Measurements from ENCODE around the gene SLC7A5.
A peak's percentile ranks its signal among the peaks of the same experiment; 100 is the strongest.

Gene SLC7A5

DNA sequence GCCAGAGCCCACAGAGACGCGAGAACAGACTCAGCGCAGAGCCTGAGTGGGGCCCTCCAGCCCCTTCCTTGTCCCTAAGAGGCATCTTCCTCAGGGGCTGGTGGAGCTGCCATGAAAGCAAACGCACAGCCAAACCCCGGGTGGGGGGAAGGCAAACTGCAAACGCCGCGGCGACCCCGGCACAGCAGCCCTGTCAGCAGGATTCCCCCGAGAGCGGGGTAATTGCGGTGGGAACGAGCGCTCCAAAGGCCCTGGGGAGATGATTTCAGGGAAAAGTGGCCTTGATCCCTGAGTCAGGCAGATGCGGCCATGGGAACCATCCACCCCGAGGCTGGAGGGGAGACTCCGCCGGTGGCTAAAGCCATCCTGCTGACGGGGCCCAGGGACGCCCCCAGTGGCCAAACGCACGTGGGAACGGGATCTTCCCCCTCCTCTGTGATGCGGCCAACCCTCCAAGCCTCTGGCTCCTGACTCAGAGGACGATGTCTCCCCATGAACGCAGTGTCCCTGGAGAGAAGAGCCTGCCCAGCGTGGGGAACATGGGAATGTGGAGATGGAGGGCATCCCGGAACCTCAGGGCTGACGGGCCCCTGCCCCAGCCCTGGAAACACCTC is 25.1 kb downstream of the SLC7A5 start:
- H3K4me3 ChIP-seq (ENCODE audit: extremely low read depth, insufficient read depth, low read length, poor library complexity, severe bottlenecking) = no peak overlapping the region
- no peaks in the 10 kb centered on the region for H3K9me3 ChIP-seq (ENCODE audit: control insufficient read depth, low read length)
- peak overlapping the region; percentile 10 for H3K27ac ChIP-seq (ENCODE audit: low read depth, low read length, severe bottlenecking)
- 85 to 87% methylated on average over 28 to 29 of the region's 30 CpGs for WGBS, 2 experiments (ENCODE audit: insufficient coverage in 2 of 2)
- H3K36me3 ChIP-seq (ENCODE audit: control insufficient read depth, insufficient read depth, low read length) = peaks cover 76% of the 10 kb centered on the region
- H3K4me1 ChIP-seq (ENCODE audit: control insufficient read depth, insufficient read depth, low read length, poor library complexity, severe bottlenecking) = peaks cover 44% of the 10 kb centered on the region

- Histone ChIP-seq H3K27ac (ENCODE audit: low read depth, low read length, severe bottlenecking) (no peak overlapping the region), H3K36me3 (ENCODE audit: control insufficient read depth, insufficient read depth, low read length) (peaks cover 77% of the 10 kb centered on the region), H3K4me1 (ENCODE audit: control insufficient read depth, insufficient read depth, low read length, poor library complexity, severe bottlenecking) (peaks cover 41% of the 10 kb centered on the region), H3K4me3 (ENCODE audit: extremely low read depth, insufficient read depth, low read length, poor library complexity, severe bottlenecking) (no peak overlapping the region), H3K9me3 (ENCODE audit: control insufficient read depth, low read length) (no peaks in the 10 kb centered on the region)
- 92 to 95% methylated on average over 8 to 11 of the region's 17 CpGs for WGBS, 2 experiments (ENCODE audit: insufficient coverage in 2 of 2)
These were observed 25.6 kb downstream of the SLC7A5 start for GRCh38 chr16:87843678-87844105.

DNA sequence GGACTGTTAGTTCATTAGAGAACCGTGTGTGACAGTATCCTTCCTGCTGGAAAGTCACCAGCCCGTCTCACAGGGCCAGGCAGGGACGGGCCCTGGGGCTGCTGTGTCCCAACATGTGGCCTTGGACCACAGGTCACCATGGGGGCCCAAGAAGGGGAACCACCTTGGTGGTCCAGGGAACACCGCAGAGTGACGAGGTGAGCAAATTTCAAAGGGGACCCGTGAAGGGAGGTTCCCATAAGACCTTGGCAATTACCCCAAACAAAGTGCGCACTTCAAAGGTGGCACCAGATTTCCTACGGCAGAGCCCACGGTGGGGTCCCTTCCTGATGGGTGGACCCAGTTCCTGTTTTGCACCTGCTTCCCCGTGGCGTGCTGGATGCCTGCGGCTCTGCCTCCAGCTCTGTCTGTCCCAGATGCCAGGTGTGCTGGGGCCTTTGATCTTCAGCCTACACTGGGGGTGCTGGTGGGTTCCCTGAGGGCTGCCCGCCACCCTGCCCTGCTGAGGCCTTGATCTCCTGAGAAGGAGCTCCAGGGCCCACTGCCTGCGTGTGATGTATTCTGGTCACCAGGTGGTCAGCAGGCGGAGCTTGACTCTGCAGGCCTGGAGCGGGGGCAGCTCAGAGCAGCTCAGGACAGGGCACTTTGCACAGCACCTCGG is 27.0 kb downstream of the SLC7A5 start:
- H3K4me3 ChIP-seq (ENCODE audit: extremely low read depth, insufficient read depth, low read length, poor library complexity, severe bottlenecking) = no peak overlapping the region
- H3K27ac ChIP-seq (ENCODE audit: low read depth, low read length, severe bottlenecking) = no peak overlapping the region
- H3K9me3 ChIP-seq (ENCODE audit: control insufficient read depth, low read length) = no peaks in the 10 kb centered on the region
- H3K36me3 ChIP-seq (ENCODE audit: control insufficient read depth, insufficient read depth, low read length) = peaks cover 80% of the 10 kb centered on the region
- H3K4me1 ChIP-seq (ENCODE audit: control insufficient read depth, insufficient read depth, low read length, poor library complexity, severe bottlenecking) = peaks cover 34% of the 10 kb centered on the region
- WGBS, 2 experiments (ENCODE audit: insufficient coverage in 2 of 2) = 93 to 96% methylated on average over 15 to 17 of the region's 17 CpGs

- H3K4me3 ChIP-seq (ENCODE audit: extremely low read depth, insufficient read depth, low read length, poor library complexity, severe bottlenecking) = no peak overlapping the region
- 94 to 98% methylated on average over 18 to 22 of the region's 22 CpGs for WGBS, 2 experiments (ENCODE audit: insufficient coverage in 2 of 2)
- no peak overlapping the region for H3K27ac ChIP-seq (ENCODE audit: low read depth, low read length, severe bottlenecking)
- no peaks in the 10 kb centered on the region for H3K9me3 ChIP-seq (ENCODE audit: control insufficient read depth, low read length)
- peaks cover 37% of the 10 kb centered on the region for H3K4me1 ChIP-seq (ENCODE audit: control insufficient read depth, insufficient read depth, low read length, poor library complexity, severe bottlenecking)
- peaks cover 80% of the 10 kb centered on the region for H3K36me3 ChIP-seq (ENCODE audit: control insufficient read depth, insufficient read depth, low read length)
These were observed 27.7 kb downstream of the SLC7A5 start for GRCh38 chr16:87841340-87842208.

- 93 to 96% methylated on average over 27 of the region's 29 CpGs for WGBS, 2 experiments (ENCODE audit: insufficient coverage in 2 of 2)
- H3K9me3 ChIP-seq (ENCODE audit: control insufficient read depth, low read length) = no peaks in the 10 kb centered on the region
- H3K4me3 ChIP-seq (ENCODE audit: extremely low read depth, insufficient read depth, low read length, poor library complexity, severe bottlenecking) = no peak overlapping the region
- peaks cover 37% of the 10 kb centered on the region for H3K4me1 ChIP-seq (ENCODE audit: control insufficient read depth, insufficient read depth, low read length, poor library complexity, severe bottlenecking)
- H3K27ac ChIP-seq (ENCODE audit: low read depth, low read length, severe bottlenecking) = no peak overlapping the region
- peaks cover 82% of the 10 kb centered on the region for H3K36me3 ChIP-seq (ENCODE audit: control insufficient read depth, insufficient read depth, low read length)
These were observed 28.9 kb downstream of the SLC7A5 start for GRCh38 chr16:87840271-87840978.

DNA sequence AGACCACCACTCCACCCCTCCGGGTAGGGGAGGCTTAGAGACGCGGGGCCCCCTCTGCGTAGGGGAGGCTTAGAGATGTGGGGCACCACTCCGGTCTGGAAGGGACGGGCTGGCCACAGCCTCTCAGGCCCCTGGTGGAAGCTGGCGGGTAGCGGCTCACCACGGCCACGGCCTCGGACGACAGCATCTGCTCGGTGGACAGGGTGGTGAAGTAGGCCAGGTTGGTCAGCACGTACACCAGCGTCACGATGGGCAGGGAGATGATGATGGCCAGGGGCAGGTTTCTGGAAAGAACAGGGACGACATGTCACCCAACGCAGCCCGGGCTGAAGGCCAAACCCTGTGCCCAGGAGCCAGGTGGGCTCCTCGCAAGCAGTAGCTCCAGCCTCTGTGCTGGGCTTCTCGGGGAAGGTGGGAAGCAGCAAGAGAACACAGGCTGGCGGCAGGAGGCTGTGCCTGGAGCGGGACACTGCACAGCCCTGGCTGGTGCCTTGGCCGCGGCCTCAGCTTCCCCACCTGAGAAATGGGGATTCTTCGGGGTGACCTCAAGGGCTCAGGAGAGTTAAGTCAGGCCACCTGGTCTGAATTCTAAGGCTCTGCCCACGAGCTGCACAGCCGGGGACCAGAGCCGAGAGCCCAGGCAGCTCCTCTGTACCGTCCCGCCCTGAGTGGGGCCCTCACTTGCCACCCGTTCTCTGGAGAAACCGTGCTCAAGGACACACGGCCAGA is 29.6 kb downstream of the SLC7A5 start:
- Histone ChIP-seq H3K27ac (ENCODE audit: low read depth, low read length, severe bottlenecking) (no peak overlapping the region), H3K4me1 (ENCODE audit: control insufficient read depth, insufficient read depth, low read length, poor library complexity, severe bottlenecking) (peaks cover 35% of the 10 kb centered on the region), H3K4me3 (ENCODE audit: extremely low read depth, insufficient read depth, low read length, poor library complexity, severe bottlenecking) (no peak overlapping the region), H3K9me3 (ENCODE audit: control insufficient read depth, low read length) (no peaks in the 10 kb centered on the region), H3K36me3 (ENCODE audit: control insufficient read depth, insufficient read depth, low read length) (peaks cover 85% of the 10 kb centered on the region)
- WGBS, 2 experiments (ENCODE audit: insufficient coverage in 2 of 2) = 93 to 96% methylated on average over 32 to 34 of the region's 34 CpGs

DNA sequence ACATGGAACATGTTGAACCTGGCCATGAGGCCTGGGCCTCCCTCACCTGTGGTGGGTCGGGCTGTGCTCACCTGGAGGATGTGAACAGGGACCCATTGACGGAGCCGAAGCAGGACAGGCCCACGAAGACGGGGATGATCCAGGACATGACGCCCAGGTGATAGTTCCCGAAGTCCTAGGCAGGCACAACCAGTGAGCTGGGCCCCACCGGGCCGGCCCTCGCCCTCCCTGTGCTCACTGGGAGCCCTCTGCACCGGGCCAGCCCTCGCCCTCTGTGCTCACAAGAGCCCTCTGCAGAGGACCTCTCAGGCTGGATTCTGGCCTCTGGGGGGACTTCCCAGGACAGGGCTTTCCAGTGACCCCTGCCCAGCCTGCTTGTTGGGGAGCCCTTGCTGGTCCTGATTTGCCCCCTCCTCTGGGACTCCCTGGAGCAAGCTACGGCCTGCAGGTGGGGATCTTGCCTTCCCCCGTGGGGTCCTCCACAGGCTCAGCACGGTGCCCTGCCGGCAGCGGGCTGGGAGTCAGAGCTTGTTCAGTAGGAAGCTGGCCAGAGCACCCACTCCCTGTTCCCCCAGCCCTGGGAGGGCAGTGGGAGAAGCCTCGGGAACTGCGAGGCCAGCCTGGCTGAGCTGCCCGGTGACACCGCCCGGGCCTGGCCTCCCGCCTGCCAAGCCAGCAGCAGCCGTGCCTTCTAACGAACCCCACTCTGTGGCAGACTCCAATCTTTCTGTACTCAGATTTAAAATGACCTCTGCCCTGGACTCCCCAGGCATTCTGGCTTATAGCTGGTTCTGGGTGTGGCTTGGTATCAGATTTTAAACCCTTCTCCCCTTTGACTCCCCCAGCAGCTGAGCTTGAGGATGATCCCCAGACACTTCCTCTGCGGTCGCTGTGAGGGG is 30.4 kb downstream of the SLC7A5 start:
- Histone ChIP-seq H3K4me1 (ENCODE audit: control insufficient read depth, insufficient read depth, low read length, poor library complexity, severe bottlenecking) (peaks cover 30% of the 10 kb centered on the region), H3K4me3 (ENCODE audit: extremely low read depth, insufficient read depth, low read length, poor library complexity, severe bottlenecking) (no peak overlapping the region), H3K27ac (ENCODE audit: low read depth, low read length, severe bottlenecking) (no peak overlapping the region), H3K9me3 (ENCODE audit: control insufficient read depth, low read length) (no peaks in the 10 kb centered on the region), H3K36me3 (ENCODE audit: control insufficient read depth, insufficient read depth, low read length) (peaks cover 91% of the 10 kb centered on the region)
- WGBS, 2 experiments (ENCODE audit: insufficient coverage in 2 of 2) = 91 to 94% methylated on average over 16 to 27 of the region's 27 CpGs

DNA sequence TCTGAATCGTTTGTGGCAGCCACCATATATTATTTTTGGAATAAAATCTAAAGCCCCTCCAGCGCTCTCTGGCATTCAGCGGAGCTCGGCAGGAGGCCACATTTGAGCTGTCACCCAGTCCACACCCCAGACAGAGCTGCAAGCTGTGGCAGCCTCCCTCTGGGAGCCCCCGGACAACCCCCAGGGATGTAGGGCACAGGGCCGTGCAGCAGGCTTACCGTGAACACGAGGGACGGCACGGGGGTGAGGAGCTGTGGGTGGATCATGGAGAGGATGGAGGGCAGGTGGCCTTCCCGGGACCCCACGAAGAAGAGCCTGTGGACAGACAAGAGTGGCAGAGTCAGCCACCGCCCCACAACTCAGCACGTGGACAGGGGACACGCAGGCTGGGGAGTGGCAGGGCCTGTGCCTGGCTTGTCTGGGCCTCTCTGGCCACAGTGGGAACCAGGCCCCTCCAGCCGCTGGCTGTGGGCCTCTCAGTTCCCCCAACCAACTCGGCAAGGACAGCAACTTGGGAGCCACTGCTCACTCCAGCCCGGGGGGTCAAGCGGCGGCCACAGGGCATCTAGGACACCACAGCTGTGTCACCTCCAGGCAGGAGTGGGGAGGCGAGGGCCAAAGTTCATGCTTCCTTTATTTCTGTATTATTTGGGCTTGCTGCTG is 31.5 kb downstream of the SLC7A5 start:
- peak overlapping the region; percentile 59 for H3K27ac ChIP-seq (ENCODE audit: low read depth, low read length, severe bottlenecking)
- H3K9me3 ChIP-seq (ENCODE audit: control insufficient read depth, low read length) = no peaks in the 10 kb centered on the region
- peaks cover 97% of the 10 kb centered on the region for H3K36me3 ChIP-seq (ENCODE audit: control insufficient read depth, insufficient read depth, low read length)
- peaks cover 25% of the 10 kb centered on the region for H3K4me1 ChIP-seq (ENCODE audit: control insufficient read depth, insufficient read depth, low read length, poor library complexity, severe bottlenecking)
- WGBS, 2 experiments (ENCODE audit: insufficient coverage in 2 of 2) = 95% methylated on average over 19 to 20 of the region's 21 CpGs
- no peak overlapping the region for H3K4me3 ChIP-seq (ENCODE audit: extremely low read depth, insufficient read depth, low read length, poor library complexity, severe bottlenecking)
